GM12874 (cell line): ENCODE measurements around the gene B4GALNT2.

Experiments used
- CTCF ChIP-seq: IDR thresholded peaks from 2 replicates; pipeline ENCODE4 v1.5.1; 2011; ENCODE audit warnings: low read depth, mild to moderate bottlenecking, control low read depth, low read length, moderate library complexity; ENCODE audit not compliant: insufficient read depth

B4GALNT2 gene

GRCh38 chr17:49110509-49110908 is 22.1 kb upstream of the B4GALNT2 start:
- TF ChIP-seq CTCF, result no peak

- TF ChIP-seq CTCF, result no peak
Observed at GRCh38 chr17:49111934-49112333, 20.6 kb upstream of the B4GALNT2 start.

GRCh38 chr17:49112936-49113335 is 19.6 kb upstream of the B4GALNT2 start:
- TF ChIP-seq CTCF, result no peak

- TF ChIP-seq CTCF, result no peak
Observed at GRCh38 chr17:49114703-49115102, 17.9 kb upstream of the B4GALNT2 start.

DNA sequence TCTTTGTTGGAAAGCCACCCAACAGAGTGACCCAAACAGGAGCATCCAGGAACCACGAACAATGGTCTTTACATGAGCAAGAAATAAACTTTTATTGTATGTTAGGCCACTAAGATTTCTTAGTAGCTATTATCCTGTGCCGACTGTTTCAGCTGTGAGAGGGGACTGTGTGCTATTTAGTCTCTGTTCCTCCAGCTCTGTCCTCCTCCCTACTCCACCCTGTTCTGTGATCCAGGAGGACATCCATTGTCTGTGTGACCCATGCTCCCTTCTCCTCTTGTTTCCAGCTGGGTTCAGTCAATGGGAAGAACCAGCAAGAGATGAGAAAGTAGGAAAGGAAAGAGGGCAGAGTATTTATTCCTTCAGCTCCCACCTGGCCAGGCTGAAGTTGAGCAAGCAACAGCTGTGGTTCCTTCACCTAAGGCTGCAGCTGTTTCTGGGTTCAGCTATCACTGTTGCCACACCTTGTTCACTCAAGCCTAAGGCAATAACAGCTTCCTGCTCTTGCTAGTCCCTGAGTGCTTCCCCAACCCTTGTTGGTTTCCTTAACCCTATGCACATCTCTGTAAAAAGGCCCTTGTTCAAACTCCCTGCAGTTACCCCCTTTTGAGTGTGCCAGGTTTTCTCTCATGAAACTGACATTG is 14.9 kb upstream of the B4GALNT2 start:
- no peak for TF ChIP-seq CTCF

GRCh38 chr17:49120166-49120565 is 12.4 kb upstream of the B4GALNT2 start:
- no peak for TF ChIP-seq CTCF

DNA sequence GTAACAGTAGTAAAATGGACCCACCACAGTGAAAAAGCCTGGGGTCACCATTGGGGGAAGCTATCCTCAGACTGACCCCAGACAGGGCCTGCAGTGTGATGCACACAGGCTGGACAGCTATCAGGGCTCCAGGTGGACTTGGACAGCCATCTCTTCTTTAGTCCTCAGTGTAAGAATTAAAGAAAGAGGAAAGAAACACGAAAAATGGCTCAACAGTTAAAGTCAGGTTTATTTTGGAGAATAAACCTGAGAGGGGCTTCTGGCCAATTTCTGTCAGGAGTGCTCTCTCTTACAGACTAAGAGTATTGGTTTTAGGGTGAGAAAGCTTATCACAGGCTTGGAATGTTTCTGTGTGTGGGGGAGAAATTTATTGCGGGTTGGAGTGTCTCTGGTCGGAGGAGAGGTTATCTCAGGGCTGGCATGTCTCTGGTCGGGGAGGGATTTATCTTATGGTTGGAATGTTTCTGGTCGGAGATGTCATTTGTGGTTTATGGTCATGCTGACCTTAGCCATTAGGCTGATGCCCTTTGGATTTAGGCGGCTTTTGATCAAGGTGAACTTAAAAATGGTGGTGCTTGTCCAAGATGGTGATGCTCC is 10.8 kb upstream of the B4GALNT2 start:
- TF ChIP-seq CTCF, result no peak
